GM13976 (cell line): ENCODE data around the gene CCDC150.

ENCODE experiments used
- DNase-seq: peaks from one replicate; pipeline ENCODE4 v3.0.0; 2012; ENCODE audit warnings: low spot score
- CTCF ChIP-seq: IDR thresholded peaks from 2 replicates; pipeline ENCODE4 v1.5.1; 2012; ENCODE audit warnings: borderline replicate concordance, mild to moderate bottlenecking; ENCODE audit not compliant: insufficient read depth; ENCODE audit errors: extremely low read depth, missing control alignments, control extremely low read depth
- in situ Hi-C: fragments of 300-500 bp; cut with MboI; formaldehyde crosslinking; loops from one replicate; pipeline ENCODE4 v1.12.0; 2022; ENCODE audit warnings: low sequenced_read_pairs, mixed read lengths, inconsistent platforms; ENCODE audit not compliant: unreplicated experiment

CCDC150 gene

DNA sequence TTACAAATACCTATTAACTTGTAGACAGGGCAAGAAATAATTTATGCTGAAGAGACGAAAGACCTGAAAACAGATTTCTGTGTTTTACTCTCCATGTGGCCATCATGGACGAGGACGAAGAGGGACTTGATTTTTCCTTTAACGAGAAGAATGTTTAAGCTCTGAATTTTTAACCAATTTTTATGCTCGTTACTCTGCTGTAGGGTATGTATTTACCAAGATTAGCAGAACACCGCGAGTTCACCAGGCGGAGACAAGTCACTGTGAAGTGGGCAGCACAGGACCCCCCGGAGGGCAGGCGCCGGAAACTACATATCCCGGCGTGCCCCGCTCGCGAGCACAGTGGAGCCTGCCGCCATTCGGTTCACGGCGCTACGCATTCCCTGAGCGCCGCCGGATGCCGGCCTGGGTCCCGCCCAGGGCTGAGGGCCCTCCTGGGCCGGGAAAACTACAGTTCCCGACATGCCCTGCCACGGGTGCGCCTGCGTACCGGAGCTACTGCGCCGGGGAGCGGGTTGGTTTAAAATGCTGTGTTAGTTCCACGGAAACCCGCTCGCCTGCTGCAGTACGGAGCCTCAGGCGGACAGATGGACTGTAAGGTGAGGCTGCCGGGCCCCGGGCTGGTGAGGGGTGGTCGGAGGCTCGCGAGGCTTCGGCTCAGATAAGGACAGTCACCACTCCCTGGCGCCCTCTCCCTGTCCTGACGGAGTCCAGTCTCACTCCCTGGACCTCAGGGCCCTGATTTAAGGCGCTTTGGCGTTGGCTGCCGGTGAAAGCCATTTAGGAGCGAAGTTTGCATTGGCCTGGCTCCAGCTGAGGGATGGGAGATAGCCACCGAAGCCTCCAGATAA, at the start of gene CCDC150:
TSS of gene CCDC150 (plus strand) at position 536 of the 851 bp plus-strand sequence. CDS start at position 588, 52 bp downstream.
- in situ Hi-C loops, result no loop called here
- peak; percentile 98 for DNase-seq
- no peak for TF ChIP-seq CTCF

DNA sequence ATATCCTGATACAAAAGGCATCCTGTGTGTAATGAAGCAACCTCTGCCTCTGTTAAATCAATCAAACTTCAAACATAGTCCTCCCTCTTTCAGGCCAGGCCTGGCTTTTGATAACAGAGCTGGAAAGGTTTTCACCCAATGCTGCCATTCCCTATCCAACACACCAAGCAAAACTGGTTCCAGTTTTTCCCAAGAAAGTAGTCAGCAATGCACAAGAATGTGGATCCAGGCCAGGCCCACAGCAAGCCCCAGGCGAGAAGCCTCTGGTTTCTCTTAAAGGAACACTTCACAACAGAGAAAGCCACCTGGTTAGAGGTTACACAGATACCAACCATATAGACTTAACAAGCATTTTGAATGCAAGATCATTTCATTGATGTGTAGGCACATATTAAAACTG, 49.2 kb upstream of the CCDC150 start:
- no peak for TF ChIP-seq CTCF
- in situ Hi-C loops, result no loop called here
- no peak for DNase-seq

DNA sequence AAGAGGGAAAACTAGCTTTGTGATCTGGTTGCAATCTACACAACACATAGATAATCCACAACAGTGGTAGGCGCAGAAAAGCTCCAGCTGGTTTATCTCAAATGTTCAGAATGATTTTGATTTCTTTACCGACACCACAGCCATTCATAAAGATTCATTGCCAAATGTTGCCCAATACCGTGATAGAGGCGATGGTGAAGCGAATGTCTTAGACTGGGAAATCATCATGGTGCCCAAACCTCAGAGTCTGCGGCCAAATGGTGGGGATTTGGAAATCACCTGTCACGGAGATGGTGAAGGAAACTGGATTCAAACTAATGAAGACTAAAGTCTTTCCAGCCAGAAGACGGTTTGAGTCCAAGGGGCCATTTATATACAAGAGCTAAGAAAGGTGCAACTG, 48.5 kb upstream of the CCDC150 start:
- in situ Hi-C loops, result no loop called here
- TF ChIP-seq CTCF, result no peak
- DNase-seq, result no peak

GRCh38 chr2:196591621-196592022, 47.9 kb upstream of the CCDC150 start:
- no peak for DNase-seq
- in situ Hi-C loops, result no loop called here
- no peak for TF ChIP-seq CTCF

DNA sequence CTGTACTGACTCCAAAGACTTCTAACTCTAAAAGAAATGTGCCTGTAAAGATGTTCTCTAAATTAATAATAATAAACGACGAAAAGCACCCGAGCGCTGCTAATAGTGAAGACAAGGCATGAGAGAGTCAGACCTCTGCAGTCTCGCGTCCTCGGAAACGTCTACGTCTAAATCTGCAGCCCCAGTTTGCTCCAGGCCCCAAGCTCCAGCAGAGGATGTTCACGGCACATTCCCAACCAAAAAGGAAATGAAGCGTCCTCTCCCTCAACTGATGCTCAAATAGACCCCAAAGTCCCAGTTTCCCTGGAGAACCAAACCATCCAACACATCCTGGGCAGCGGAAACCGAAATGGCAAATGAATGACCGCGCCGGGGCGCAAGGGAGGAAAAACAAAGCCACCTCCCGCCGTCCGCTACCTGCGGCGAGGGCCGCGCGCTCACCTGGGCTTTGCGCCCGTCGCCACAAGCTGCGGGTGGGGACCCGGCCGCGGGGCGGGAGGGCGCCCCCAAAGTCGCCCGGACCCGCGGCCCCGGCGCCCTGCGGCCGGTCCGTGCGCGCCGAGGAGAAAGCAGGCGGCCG, 47.1 kb upstream of the CCDC150 start:
- DNase-seq, result peak; percentile 32
- TF ChIP-seq CTCF, result peak; percentile 35
- in situ Hi-C loops, result no loop called here

- in situ Hi-C loops, result no loop called here
- TF ChIP-seq CTCF, result no peak
- DNase-seq, result peak; percentile 85
Measured at GRCh38 chr2:196592911-196593881, 46.3 kb upstream of the CCDC150 start, which contains the start of gene HECW2. TSS of gene HECW2 (minus strand) at chr2:196593554.
